Cardiac muscle cell (in vitro differentiated cells and primary cell): ENCODE data around the gene ULK1. TPM values are rescaled to one million over a fixed set of nuclear protein-coding genes. Genes with fewer than 3 reads are reported as not detected.

Experiments used
- DNase-seq, 2 donors: peaks; one replicate each; pipeline versions ENCODE4 v3.0.0 to v3.0.0-alpha.2; 2010 to 2017; ENCODE audit warnings: low read depth in 1 of 2, low spot score in 1 of 2
- H3K27ac ChIP-seq: fragments of 200-600 bp; sonication (generic); 2 replicates; pipeline ENCODE4 v1.5.1; 2016
- H3K27me3 ChIP-seq: fragments of 200-600 bp; sonication (generic); 2 replicates; pipeline ENCODE4 v1.6.0; 2016; ENCODE audit warnings: control low read depth
- H3K36me3 ChIP-seq: fragments of 200-600 bp; sonication (generic); 2 replicates; pipeline ENCODE4 v1.5.1; 2016; ENCODE audit warnings: control low read depth
- H3K4me1 ChIP-seq: fragments of 200-600 bp; sonication (generic); 2 replicates; pipeline ENCODE4 v1.8.1; 2017; ENCODE audit warnings: low read depth, mild to moderate bottlenecking, mixed run types
- H3K4me3 ChIP-seq: fragments of 200-600 bp; sonication (generic); 2 replicates; pipeline ENCODE4 v1.5.1; 2016; ENCODE audit warnings: mild to moderate bottlenecking
- H3K9me3 ChIP-seq: fragments of 200-600 bp; sonication (generic); 2 replicates; pipeline ENCODE4 v1.5.1; 2017; ENCODE audit warnings: low read depth, mild to moderate bottlenecking, control low read depth
- CTCF ChIP-seq: IDR thresholded peaks from 2 replicates; pipeline ENCODE4 v1.5.1; 2012; ENCODE audit warnings: low read depth, mild to moderate bottlenecking, low read length
- polyA plus RNA-seq: library from polyadenylated mRNA; unstranded; fragments of >200 nt; fragmentation: Nextera tagmentation; extraction: Ambion mirVana; gene quantifications from 2 replicates; pipeline ENCODE4 v1.2.1, GENCODE V29; 2016
- total RNA-seq: library from RNA; depleted of rRNA; stranded (reverse); fragments of >200 nt; gene quantifications from 2 replicates; pipeline ENCODE4 v1.2.3, GENCODE V29; 2016

Gene ULK1
- total and polyA plus RNA-seq, 2 experiments from 2014 or later: 14.2 to 27.6 TPM

GRCh38 chr12:131903270-131904255, 9.1 kb downstream of the ULK1 start:
- no peak for DNase-seq
- Histone ChIP-seq H3K36me3 (no peaks in the 10 kb centered on the region), H3K27me3 (no peaks in the 10 kb centered on the region), H3K27ac (no peak overlapping the region), H3K4me3 (no peak overlapping the region), H3K9me3 (no peaks in the 10 kb centered on the region), H3K4me1 (no peaks in the 10 kb centered on the region)
- TF ChIP-seq CTCF: no peak

GRCh38 chr12:131904346-131904745, 9.9 kb downstream of the ULK1 start:
- H3K4me3 ChIP-seq: no peak overlapping the region
- no peak for TF ChIP-seq CTCF
- H3K9me3 ChIP-seq: no peaks in the 10 kb centered on the region
- no peaks in the 10 kb centered on the region for H3K27me3 ChIP-seq
- no peak overlapping the region for H3K27ac ChIP-seq
- DNase-seq: no peak
- no peaks in the 10 kb centered on the region for H3K4me1 ChIP-seq
- no peaks in the 10 kb centered on the region for H3K36me3 ChIP-seq

- H3K9me3 ChIP-seq: no peaks in the 10 kb centered on the region
- H3K27me3 ChIP-seq: no peaks in the 10 kb centered on the region
- no peak overlapping the region for H3K4me3 ChIP-seq
- DNase-seq: no peak
- H3K27ac ChIP-seq: no peak overlapping the region
- no peaks in the 10 kb centered on the region for H3K36me3 ChIP-seq
- TF ChIP-seq CTCF: no peak
- H3K4me1 ChIP-seq: no peaks in the 10 kb centered on the region
These were observed 10.7 kb downstream of the ULK1 start for GRCh38 chr12:131905081-131905629.

GRCh38 chr12:131905630-131906091, 11.2 kb downstream of the ULK1 start:
- H3K27me3 ChIP-seq: no peaks in the 10 kb centered on the region
- H3K27ac ChIP-seq: no peak overlapping the region
- no peaks in the 10 kb centered on the region for H3K9me3 ChIP-seq
- H3K4me1 ChIP-seq: no peaks in the 10 kb centered on the region
- no peak for TF ChIP-seq CTCF
- H3K36me3 ChIP-seq: peaks cover 1% of the 10 kb centered on the region
- DNase-seq: no peak
- H3K4me3 ChIP-seq: no peak overlapping the region

GRCh38 chr12:131907379-131908091, 13.1 kb downstream of the ULK1 start:
- no peak for DNase-seq
- H3K27me3 ChIP-seq: no peaks in the 10 kb centered on the region
- no peak for TF ChIP-seq CTCF
- peaks cover 6% of the 10 kb centered on the region for H3K36me3 ChIP-seq
- H3K4me1 ChIP-seq: no peaks in the 10 kb centered on the region
- H3K4me3 ChIP-seq: no peak overlapping the region
- H3K9me3 ChIP-seq: no peaks in the 10 kb centered on the region
- no peak overlapping the region for H3K27ac ChIP-seq
